Omental fat pad (tissue), 4 donors: Measurements from ENCODE around the gene AAR2. TPM values are rescaled to one million over a fixed set of nuclear protein-coding genes. Genes with fewer than 3 reads are reported as not detected.

ENCODE experiments used
- ATAC-seq: fragments of 150-250 bp; one replicate; pipeline ENCODE4 v1.9.1; 2016; ENCODE audit warnings: mild to moderate bottlenecking, moderate library complexity; ENCODE audit not compliant: low FRiP score
- DNase-seq: peaks from one replicate; pipeline ENCODE4 v3.0.0-alpha.2; 2019; ENCODE audit warnings: low spot score
- total RNA-seq, 4 donors: library from RNA; depleted of rRNA; stranded (reverse); fragments of >200 nt; gene quantifications; one replicate each; pipeline ENCODE4 v1.1.0, GENCODE V29; 2016
- TF ChIP-seq, protein P1 (sequence below), 3 donors: fragments of 450-650 bp; IDR thresholded peaks; one replicate each; pipeline ENCODE4 v1.5.1; 2016 to 2017; ENCODE audit warnings: antibody characterized with exemption in 3 of 3, mild to moderate bottlenecking in 3 of 3, moderate library complexity in 2 of 3

The AAR2 gene
- total RNA-seq, 4 donors from 2014 or later: 30.8 to 40.5 (median 32.3) TPM

DNA sequence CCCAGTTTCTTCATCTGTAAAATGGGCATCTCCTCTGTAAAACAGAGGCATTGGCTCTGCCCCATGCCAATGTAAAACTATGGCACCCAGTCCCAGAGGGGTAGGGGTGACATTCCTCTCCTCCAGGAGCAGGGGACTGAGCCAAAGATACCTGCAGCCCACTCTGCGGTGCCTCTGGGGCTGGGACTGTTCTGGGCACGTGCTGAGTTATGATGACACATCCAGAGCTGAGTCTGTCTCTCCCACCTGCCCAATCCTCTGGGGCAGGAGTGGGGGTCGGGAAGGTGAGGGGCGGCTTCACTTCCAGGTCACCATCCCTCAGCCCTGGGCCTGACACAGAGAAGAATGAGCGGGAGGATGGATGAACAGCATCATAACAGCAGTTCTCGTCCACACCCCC is 29.9 kb downstream of the AAR2 start:
- TF ChIP-seq, protein P1, sequence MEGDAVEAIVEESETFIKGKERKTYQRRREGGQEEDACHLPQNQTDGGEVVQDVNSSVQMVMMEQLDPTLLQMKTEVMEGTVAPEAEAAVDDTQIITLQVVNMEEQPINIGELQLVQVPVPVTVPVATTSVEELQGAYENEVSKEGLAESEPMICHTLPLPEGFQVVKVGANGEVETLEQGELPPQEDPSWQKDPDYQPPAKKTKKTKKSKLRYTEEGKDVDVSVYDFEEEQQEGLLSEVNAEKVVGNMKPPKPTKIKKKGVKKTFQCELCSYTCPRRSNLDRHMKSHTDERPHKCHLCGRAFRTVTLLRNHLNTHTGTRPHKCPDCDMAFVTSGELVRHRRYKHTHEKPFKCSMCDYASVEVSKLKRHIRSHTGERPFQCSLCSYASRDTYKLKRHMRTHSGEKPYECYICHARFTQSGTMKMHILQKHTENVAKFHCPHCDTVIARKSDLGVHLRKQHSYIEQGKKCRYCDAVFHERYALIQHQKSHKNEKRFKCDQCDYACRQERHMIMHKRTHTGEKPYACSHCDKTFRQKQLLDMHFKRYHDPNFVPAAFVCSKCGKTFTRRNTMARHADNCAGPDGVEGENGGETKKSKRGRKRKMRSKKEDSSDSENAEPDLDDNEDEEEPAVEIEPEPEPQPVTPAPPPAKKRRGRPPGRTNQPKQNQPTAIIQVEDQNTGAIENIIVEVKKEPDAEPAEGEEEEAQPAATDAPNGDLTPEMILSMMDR (IDR thresholded peaks at IDR 0.05): no peak
- DNase-seq (no peak), ATAC-seq (no peak)

- no peak for ATAC-seq
- TF ChIP-seq, protein P1 (IDR thresholded peaks at IDR 0.05): no peak
- DNase-seq: no peak
Observed at GRCh38 chr20:36267605-36268381, 31.5 kb downstream of the AAR2 start.

GRCh38 chr20:36268440-36269342 is 32.4 kb downstream of the AAR2 start:
- DNase-seq: no peak
- ATAC-seq: no peak
- TF ChIP-seq, protein P1 (IDR thresholded peaks at IDR 0.05): no peak

GRCh38 chr20:36269507-36269906 is 33.2 kb downstream of the AAR2 start:
- ATAC-seq (no peak), DNase-seq (no peak)
- TF ChIP-seq, protein P1 (IDR thresholded peaks at IDR 0.05): no peak

- TF ChIP-seq, protein P1 (IDR thresholded peaks at IDR 0.05): no peak
- no peak for ATAC-seq
- no peak for DNase-seq
Observed at GRCh38 chr20:36270744-36271638, 34.7 kb downstream of the AAR2 start.

GRCh38 chr20:36271639-36272546 is 35.6 kb downstream of the AAR2 start:
- DNase-seq: no peak
- no peak for ATAC-seq
- TF ChIP-seq, protein P1 (IDR thresholded peaks at IDR 0.05): no peak
